NCI-H748 (cell line): ENCODE measurements around the gene ZNFX1.
"Not testable (repeated sequence)": the region's sequence is repeated elsewhere in the genome, so short reads cannot be mapped to it uniquely, and the experiment has no call there.

Source experiments
- DNase-seq: peaks from one replicate; lab custom pipeline; 2025; ENCODE audit not compliant: unreplicated experiment; lab: John Stamatoyannopoulos, UW

The ZNFX1 gene

DNA sequence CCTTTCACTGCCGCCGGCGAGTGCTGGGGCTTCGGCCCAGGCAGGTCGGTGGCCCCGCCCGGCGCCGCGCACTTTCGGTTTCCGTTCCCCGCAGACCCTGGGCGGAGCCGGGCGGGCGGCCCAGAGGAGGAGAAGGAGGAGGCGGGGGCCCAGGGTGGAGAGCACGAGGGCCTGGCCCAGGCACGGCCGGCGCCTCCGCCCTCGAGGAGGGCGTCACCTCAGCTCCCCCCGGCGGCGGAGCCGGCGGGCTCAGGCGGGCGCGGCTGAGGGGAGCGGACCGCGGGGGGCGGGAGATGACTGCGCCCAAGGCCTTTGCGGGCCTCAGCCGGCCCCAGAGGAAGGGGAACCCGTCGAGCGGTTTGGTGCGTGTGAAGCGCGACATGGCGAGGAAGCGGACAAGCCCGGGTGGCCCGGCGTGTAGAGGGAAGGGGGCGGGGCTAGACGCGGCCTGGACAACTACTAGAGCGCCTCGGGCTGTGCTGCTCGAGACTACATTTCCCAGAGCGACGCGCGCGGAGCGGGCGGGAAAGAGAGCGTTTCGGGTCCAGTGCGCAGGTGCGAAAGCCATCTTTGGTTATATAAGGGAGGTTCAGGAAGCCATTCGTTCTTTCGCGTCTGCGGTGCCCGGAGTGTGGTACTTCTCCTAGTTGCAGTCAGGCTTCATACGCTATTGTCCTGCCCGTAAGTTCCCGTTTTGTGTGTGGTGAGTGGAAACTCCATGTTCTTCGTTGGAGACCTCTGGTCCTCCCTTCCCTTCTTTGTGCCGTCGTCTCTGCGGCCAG lies at the start of gene ZNFX1:
Gene ZNFX1, minus strand, starts transcription at position 22 of the 782 bp plus-strand sequence. CDS start 2,218 bp downstream, outside the sequence.
- peak; percentile 96 for DNase-seq

DNA sequence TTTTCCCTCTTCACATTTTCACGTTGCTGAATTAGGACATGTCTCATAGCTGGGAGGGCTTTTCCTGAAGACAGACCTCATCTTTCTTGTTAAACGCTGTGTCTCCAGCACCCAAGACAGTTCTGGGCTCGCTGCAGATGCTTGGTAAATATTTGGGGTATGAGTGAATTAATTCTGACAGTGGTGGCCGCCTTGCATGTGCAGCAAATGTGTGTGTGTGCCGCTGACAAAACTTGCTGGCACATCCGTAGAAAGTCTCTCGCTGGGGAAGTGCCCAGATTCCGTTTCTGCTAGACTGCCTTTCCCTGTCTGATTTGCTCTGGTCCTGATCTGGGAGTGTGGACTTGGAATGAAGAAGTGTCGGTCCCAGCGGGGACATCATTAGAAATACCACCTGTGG lies 48.2 kb upstream of the ZNFX1 start:
- no peak for DNase-seq

DNA sequence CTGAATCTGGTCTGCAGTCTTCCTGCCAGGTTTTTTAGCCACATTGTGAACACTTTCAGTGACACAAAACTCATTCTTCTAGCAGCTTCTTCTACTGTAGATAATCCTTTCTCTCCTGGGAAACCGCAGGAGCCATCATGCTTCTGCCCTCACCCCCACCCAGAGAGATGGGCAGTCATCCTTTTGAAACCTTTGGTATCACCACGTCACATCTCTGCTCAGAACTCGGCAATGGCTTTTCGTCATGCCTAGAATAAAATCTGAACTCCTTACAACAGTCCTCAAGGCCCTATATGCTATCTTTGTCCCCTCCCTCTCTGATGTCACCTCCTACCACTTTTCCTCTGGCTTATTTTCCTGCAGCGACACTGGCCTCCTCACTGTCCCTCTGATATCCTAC lies 46.4 kb upstream of the ZNFX1 start:
- no peak for DNase-seq

DNA sequence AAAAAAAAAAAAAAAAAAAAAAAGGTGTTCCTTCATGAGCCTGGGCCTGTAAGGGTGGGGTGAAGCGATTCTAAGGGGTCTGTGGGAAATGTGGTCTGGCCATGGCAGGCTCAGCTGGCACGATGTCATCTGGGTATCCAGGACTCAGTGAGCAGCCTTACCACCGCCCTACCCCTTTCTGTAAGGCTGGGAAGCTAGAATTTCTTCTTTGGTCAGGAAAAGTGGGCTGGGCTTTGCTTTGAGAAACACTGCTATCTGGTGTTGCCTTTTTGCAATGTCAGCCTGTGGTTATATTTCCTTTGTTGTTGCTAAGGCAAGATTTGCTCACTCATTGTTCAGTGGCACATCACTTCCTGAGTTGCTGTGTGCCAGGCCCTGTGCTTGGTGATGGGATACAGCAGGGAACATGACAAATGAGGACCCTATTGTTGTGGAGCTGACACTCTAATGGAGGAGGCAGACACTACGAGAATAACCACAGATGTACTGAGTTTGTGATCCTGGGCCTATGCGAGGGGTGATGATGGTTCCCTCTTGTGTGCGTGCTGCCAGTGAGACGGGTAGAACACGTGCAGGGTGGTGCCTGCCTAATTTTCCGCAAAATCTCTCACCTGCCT lies 45.9 kb upstream of the ZNFX1 start:
- peak; percentile 7 for DNase-seq

DNA sequence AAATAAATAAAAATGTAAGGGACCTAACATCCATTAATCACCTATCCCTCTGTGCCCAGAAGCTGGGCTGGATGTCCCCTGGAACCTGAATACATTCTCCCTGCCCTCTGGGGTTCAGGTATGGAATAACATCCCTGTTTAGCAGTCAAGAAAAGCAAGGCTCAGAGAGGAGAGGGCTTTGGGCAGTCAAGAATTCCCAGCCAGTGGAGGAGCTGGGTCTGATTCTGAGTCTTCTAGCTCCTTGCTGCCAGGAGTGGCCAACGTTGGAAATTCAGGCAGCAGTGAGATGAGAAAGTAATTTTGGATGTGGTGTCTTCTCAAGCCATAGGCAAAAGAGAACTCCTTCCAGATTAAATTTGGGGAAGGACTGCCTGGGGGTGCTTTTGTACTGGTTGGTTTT lies 42.6 kb upstream of the ZNFX1 start:
- peak; percentile 15 for DNase-seq

DNA sequence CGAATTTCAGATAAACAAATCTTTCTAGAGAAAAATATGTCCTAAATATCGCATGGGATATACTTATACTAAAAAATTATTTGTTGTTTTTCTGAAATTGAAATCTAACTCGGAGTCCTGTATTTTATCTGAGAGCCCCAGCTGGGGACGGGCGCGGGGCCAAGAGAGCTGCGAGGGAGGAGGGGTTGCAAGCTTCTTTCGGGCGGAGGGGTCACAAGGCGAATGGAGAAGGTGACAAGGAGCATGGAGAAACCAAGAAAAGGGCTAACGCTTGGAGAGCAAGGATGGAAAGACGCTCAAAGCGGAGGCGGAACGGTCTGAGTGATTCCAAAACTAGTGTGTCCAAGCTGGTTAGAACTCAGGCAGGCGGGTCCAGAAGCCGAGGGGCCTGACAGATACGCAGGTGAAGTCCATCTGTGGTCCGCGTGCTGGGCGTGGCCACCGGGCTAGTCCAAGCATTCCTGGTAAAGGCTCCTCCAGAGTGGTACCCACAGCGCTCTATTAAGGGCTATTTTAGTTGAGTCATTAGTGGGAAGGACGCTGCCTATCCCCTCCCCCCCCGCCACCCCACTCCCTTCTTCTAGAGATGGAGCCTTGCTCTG lies 41.5 kb upstream of the ZNFX1 start:
- peak; percentile 52 for DNase-seq

DNA sequence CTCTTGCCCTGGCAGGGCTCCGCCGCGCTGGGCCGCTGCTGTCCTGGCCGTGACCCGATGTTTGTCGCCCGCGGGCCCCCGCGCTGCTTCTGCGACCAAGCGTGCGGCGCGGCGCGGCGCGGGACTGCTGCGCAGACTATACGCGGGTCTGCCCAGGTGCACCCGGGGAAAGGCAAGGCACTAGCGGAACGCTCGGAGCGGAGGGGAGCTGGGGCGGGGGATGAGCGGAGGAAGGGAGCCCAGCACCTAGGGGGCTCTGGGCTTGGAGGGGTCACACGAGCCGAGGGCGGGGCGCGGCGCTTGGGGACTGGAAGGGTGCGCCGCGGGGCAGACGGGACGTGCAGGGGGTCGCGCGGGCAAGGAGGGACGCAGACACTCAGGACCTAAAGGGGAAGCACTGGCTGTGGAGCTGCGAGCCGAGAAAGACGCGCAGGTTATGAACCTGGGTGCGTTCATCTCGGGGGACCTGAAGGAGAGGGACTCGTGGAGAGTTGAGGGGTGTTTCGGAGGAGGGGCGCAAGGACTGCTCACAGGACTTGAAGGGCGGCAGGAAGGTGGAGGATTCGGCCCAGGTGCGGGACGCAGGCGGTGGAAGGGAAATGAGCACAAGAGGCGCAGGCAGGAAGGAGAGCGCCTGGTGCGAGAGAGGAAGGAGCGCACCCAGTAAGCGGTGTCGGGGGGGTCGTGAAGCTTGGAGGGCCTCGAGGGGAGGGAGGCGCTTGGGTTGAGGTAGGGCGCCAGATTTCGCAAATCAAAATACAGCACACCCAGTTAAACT lies 40.8 kb upstream of the ZNFX1 start:
- peak; percentile 23 for DNase-seq

DNA sequence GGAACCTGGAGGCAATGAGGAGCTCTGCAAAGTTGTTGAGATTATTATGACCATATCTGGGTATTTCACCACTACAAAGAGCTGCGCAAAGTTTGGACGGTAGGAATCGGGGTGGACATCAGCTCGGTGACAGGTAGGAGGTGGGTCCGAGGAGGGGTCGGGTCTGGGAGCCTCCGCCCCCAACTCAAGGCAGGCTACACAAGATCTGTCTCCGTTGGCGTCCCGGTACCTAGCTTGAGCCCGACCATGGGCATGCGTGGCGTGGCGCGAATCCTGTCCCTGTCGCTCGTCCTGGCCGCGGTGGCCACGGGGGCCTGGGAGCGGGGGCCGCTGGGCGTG lies 40.2 kb upstream of the ZNFX1 start:
- no peak for DNase-seq

DNA sequence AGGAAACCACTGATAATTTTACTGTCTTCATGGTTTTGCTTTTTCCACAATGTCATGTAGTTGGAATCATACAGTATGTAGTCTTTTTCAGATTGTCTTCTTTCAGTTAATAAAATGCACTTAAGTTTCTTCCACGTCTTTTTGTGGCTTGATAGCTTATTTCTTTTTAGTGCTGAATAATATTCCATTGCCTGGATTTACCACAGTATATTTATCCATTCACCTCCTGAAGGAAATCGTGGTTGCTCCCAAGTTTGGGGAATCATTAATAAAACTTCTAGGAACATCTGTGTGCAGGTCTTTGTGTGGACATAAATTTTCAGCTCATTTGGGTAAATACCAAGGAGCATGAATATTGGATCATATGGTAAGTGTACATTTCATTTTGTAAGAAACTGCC lies 38.8 kb upstream of the ZNFX1 start:
- DNase-seq: no peak

DNA sequence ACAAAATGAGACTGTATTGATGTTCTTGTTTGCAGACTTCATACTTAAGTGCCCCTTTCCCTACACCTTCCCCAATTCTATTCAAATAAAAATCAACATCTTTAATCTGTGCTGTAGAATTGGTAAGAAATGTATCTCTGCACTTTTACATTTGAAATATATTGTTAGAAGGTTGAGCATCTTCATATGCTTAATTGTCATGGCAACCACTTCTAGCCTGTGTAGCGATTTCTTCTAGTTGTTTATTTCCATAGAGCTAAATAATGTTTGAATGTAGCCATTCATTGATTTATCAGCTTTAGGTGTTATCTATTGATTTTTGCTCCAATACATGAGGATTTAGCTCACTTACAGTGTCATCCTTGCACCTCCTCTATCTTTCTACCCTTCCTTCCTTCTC lies 37.7 kb upstream of the ZNFX1 start:
- DNase-seq: no peak

DNA sequence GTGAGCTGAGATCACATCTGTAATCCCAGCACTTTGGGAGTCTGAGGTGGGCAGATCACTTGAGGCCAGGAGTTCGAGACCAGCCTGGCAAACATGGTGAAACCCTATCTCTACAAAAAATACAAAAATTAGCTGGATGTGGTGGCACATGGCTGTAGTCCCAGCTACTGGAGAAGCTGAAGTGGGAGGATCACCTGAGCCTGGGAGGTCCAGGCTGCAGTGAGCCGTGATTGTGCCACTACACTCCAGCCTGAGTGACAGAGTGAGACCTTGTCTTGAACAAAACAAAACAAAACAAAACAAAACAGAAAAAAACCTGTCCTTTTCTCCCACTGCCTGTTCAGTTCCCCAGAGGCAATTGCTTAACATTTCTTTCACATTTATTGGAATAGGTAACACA lies 36.2 kb upstream of the ZNFX1 start:
- DNase-seq: not testable (repeated sequence)

DNA sequence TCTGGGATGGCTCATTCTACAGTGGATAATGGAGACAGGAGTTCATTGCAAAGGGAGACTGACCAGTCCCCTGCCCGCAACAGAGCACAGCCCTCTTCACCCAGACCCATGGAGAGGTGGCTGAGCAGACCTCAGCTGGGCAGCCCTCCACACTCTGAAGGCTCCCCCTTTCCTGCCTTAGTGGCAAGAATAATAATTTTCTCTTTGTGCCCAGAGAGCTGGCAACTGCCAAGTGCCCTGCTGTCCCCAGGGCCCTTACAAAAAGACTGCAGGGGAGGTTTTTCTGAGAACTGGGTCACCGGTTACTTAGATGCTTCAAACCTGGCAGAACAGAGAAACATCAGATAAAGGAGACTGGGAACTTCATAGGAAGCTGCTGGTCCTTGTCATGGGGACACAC lies 35.4 kb upstream of the ZNFX1 start:
- no peak for DNase-seq

DNA sequence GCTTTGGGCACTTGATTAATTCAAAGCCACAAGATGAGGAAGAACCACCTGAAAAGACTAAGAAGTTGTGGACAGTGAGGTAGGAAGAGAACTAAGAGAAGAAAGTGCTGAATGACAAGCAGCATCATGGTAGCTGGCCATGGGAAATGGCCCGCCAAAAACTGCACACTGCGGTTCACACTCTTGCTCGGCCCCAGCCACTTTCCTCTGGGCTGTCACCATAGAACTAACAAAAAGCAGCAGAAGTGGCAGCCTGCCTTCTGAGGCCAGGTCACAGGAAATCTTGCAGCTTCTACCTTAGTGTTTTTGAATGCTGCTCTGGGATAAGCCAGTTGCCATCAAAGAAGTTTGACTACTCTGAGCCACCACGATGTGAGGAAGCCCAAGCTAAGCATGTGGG lies 34.8 kb upstream of the ZNFX1 start:
- DNase-seq: no peak

DNA sequence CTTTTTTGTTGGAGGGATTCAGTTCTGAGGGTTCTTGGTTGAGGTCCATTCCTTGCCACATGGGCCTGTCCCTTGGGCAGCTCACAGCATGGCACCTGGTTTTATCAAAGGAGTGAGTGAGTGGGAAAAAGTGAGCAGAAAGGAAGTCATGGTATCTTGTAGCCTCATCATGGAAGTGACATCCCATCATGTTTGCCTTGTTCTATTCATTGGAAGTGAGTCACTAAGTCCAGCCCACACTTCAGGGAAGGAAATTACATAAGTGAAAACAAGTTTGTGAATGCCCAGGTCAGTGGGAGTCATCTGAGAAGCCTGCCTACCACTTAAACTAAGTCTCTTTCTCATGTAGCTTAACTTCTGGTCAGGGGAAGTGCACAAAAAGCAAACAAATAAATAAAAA lies 32.8 kb upstream of the ZNFX1 start:
- no peak for DNase-seq

DNA sequence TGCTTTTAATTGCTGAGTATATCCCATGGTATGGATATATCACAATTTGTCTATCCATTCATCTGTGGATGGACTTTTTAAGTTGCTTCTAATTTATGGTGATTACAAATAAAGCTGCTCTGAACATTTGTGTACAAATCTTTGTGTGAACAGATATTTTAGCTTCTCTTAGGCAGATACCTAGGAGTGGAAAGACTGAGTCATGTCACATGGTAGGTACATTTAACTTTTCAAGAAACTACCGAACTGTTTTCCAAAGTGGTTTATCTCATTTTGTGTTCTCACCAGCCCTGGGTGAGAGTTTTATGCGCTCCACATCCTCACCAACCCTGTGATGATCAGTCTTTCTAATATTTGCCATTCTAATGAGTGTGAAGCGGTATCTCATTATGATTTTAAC lies 31.0 kb upstream of the ZNFX1 start:
- DNase-seq: no peak

DNA sequence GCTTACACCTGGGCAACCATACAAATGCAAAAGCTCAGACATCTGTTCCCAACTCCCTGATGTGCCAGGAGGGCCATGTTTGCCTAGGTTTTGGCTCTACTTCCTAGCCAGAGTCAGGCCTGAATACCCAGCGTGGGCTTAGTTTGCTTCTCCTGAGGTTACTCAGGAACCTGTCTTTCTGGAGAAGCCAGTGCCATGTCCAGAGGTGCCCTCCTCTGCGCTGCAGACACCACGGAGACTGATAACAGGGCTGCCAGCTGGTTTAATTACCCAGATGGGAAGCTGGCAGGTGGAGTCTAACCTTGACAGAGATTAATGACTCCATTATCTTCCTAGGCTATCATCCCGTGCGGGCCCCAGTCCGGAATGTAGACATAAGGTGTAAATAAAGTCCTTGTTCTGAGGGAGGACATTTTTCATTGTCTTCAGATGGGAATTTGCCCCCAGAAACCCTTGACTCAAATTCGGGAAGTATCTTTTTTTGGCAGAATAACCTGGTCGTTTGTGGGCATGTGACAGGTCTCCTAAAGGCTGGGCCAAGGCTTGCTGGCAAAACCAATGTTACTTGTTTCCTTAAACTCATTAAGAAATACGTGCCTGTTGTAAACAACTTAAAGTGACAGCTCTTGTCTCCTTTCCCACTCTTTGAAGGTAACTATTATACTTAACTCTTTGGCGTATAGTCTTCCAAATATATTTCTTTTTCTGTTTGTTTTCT lies 29.2 kb upstream of the ZNFX1 start:
- DNase-seq: peak; percentile 92

DNA sequence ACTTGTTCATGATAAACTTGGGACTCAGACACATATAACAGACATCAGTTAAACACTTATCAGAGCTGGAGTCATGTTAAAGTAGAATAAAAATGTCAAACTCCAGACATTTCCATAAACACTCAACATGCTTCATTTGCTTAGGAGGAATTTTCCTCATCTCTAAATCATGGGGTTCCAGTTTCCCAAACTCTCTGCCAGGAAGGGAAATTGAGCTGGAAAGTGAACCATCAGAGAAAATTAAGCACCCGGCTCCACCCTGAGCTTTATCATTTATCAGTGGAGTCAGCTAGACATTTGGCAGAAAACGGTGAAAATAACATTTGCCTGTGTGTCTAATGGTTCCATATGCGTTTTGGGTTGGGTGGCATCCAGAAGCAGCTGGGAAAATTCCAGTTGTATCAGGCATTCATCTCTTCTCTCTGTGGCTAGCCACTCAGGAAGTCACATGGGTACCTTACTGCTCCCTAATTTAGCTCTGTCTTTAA lies 25.3 kb upstream of the ZNFX1 start:
- DNase-seq: no peak

DNA sequence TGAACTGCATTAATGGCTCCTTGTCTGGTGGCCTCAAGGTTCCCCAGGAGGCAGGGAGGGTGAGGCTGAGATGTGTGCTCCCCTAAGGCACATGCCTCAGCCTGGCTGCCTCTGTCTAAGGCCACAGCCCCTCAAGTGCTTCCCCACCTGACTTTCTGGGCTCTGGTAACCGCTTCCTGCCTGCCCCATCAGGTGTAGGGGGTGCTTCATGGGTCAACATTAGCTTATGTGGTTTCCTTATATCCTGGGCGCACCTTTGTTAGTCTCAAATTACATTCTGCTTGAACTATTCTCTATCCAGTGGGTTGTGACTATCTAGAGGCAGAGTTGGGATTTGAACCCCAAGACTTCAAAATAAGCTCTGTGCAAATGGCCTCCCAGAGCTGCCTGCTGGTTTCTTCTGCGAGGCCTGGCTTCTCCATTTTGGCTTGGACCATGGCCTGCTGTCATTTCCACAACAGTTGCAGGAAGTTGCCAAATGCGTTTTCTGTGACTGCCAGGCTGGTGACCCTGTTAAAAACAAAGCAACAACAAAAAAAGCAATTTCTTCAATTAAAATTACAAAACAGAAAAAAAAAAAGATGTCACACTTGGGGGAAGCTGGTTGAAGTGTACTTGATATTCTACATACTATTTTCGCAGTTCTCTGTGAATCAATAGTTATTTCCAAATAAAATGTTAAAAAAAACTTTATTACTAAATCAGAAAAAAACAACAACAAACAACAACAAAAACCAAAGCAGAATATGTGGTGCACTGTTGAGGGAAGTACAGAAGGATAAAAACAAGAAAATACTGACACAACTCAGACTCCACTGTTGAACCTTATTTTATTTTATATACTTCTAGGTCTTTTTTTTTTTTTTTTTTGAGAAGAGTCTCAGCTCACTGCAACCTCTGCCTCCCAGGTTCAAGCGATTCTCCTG lies 20.0 kb upstream of the ZNFX1 start:
- no peak for DNase-seq

DNA sequence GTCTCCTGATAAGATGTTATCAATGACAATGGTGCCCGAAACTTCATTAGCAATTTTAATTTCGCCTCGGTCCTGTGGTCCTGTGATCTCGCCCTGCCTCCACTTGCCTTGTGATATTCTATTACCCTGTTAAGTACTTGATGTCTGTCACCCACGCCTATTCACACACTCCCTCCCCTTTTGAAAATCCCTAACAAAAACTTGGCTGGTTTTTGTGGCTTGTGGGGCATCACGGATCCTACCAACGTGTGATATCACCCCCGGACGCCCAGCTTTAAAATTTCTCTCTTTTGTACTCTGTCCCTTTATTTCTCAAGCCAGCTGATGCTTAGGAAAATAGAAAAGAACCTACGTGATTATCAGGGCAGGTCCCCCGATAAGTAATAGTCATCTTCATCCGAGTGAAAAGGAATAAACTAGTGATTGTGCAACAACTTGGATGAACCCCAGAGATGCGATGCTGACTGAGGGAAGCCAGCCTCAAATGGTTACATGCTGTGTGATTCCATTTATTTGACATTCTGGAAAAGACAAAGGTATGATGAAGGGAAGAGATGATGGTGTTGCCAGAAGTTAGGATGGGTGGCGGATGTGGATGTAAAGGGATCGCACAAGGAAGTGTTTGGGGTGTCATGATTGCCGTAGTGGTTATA lies 16.3 kb upstream of the ZNFX1 start:
- not testable (repeated sequence) for DNase-seq
